ENCODE measurements around the gene NEK11.

DNA sequence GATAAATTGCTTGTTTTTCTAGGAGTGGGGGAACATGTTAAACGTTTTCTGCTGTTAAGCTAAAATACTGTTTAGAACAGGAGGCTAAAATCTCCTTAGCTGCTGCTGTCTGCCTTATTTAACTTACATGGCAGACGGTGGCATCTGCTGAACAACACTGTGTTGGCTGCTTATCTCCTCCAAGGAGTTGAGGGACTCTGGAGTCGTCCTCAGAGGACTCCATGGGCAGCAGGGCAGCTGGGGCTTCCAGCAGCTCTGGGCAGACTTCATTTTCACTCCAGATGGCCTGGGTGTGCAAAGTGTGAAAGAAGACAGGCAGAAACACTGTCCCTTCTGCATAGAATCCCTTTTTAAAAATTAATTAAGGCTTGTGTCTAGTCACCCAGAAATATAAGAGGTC lies 302.0 kb downstream of the NEK11 start:
- no peak for TF ChIP-seq POLR2A (IDR thresholded peaks at IDR 0.05)
- no peak for TF ChIP-seq CTCF (IDR thresholded peaks at IDR 0.05)
- no peak for TF ChIP-seq EP300 (IDR thresholded peaks at IDR 0.05)
